Measurements from ENCODE around the gene ZNF555. TPM values are rescaled to one million over a fixed set of nuclear protein-coding genes. Genes with fewer than 3 reads are reported as not detected.
"Not testable (repeated sequence)": the region's sequence is repeated elsewhere in the genome, so short reads cannot be mapped to it uniquely, and the experiment has no call there.

The ZNF555 gene
- total RNA-seq: 10 to 100 TPM in 1 of 2 donors, 1 to 10 TPM in 1; 6.7 to 10.7 TPM
- long read RNA-seq, full-length matches to known transcripts: 10 of 14 reads
- long read RNA-seq, partial matches to known transcripts: 1 of 14 reads
- long read RNA-seq, other reads (novel, unspliced or antisense): 3 of 14 reads

GRCh38 chr19:2840794-2841791, at the start of gene ZNF555:
TSS of gene ZNF555 (plus strand) at chr19:2841475. CDS start at chr19:2841573, 98 bp downstream.
- peak; percentile 98 to 99 for ATAC-seq
- DNase-seq: peak; percentile 100
- intact Hi-C loops (cut with DNase I): no loop called here

GRCh38 chr19:2791876-2792275, 49.4 kb upstream of the ZNF555 start:
- DNase-seq (no peak), ATAC-seq (peak; percentile 29 to 58)
- intact Hi-C loops (cut with DNase I): no loop called here

- DNase-seq; intact Hi-C loops (cut with DNase I); ATAC-seq: not testable (repeated sequence)
These were observed 48.6 kb upstream of the ZNF555 start for GRCh38 chr19:2792666-2793065.

GRCh38 chr19:2793126-2793525, 48.1 kb upstream of the ZNF555 start:
- ATAC-seq (no peak), DNase-seq (no peak)
- intact Hi-C loops (cut with DNase I): no loop called here

- intact Hi-C loops (cut with DNase I): no loop called here
- ATAC-seq: no peak
- no peak for DNase-seq
These were observed 47.7 kb upstream of the ZNF555 start for GRCh38 chr19:2793577-2793976.

- ATAC-seq: no peak
- intact Hi-C loops (cut with DNase I): no loop called here
- no peak for DNase-seq
These were observed 45.2 kb upstream of the ZNF555 start for GRCh38 chr19:2795827-2796658.

- intact Hi-C loops (cut with DNase I): no loop called here
- ATAC-seq (peak; percentile 28 to 53), DNase-seq (peak; percentile 53)
These were observed 44.5 kb upstream of the ZNF555 start for GRCh38 chr19:2796659-2797266.

- ATAC-seq: peak; percentile 46 to 69
- intact Hi-C loops (cut with DNase I): no loop called here
- DNase-seq: peak; percentile 71
These were observed 44.0 kb upstream of the ZNF555 start for GRCh38 chr19:2797280-2797679.

GRCh38 chr19:2798158-2798685, 43.1 kb upstream of the ZNF555 start:
- ATAC-seq (no peak), DNase-seq (no peak)
- intact Hi-C loops (cut with DNase I): no loop called here

GRCh38 chr19:2798733-2799132, 42.5 kb upstream of the ZNF555 start:
- ATAC-seq (peak; percentile 70 to 74), DNase-seq (peak; percentile 81)
- intact Hi-C loops (cut with DNase I): no loop called here

- ATAC-seq (no peak), DNase-seq (no peak)
- intact Hi-C loops (cut with DNase I): no loop called here
These were observed 41.8 kb upstream of the ZNF555 start for GRCh38 chr19:2799273-2800020.

- DNase-seq: no peak
- no peak for ATAC-seq
- intact Hi-C loops (cut with DNase I): no loop called here
These were observed 40.8 kb upstream of the ZNF555 start for GRCh38 chr19:2800506-2800905.

- no peak for DNase-seq
- no peak for ATAC-seq
- intact Hi-C loops (cut with DNase I): no loop called here
These were observed 38.4 kb upstream of the ZNF555 start for GRCh38 chr19:2802826-2803225.

- intact Hi-C loops (cut with DNase I): no loop called here
- DNase-seq: no peak
- no peak for ATAC-seq
These were observed 37.7 kb upstream of the ZNF555 start for GRCh38 chr19:2803486-2804155.

GRCh38 chr19:2804156-2805004, 36.9 kb upstream of the ZNF555 start:
- intact Hi-C loops (cut with DNase I): no loop called here
- ATAC-seq (no peak), DNase-seq (no peak)

- DNase-seq (no peak), ATAC-seq (no peak)
- intact Hi-C loops (cut with DNase I): no loop called here
These were observed 35.9 kb upstream of the ZNF555 start for GRCh38 chr19:2805261-2805900.
